Ovary (tissue), 3 donors: Measurements from ENCODE around the gene TRPM4.

ENCODE experiments used
- CTCF ChIP-seq, 3 donors: fragments of 450-650 bp in 2 of 3; fragments of 200-600 bp in 1 of 3; IDR thresholded peaks; one replicate each; pipeline versions ENCODE4 v1.5.1 to v1.8.0; 2016 to 2022; ENCODE audit warnings: antibody characterized with exemption in 3 of 3, mild to moderate bottlenecking in 1 of 3
- POLR2A ChIP-seq: fragments of 450-650 bp; IDR thresholded peaks from one replicate; pipeline ENCODE4 v1.6.1; 2017; ENCODE audit warnings: antibody characterized with exemption, mild to moderate bottlenecking, moderate library complexity
- donor health status: DM: no; HTN: no; CAD: no.

- TF ChIP-seq CTCF (IDR thresholded peaks at IDR 0.05) (no peak), POLR2A (no peak)
Observed at GRCh38 chr19:49231804-49232203, 74.2 kb downstream of the TRPM4 start.
